GM08714 (cell line): ENCODE data around the gene MAP4.
"Not testable (repeated sequence)": the region's sequence is repeated elsewhere in the genome, so short reads cannot be mapped to it uniquely, and the experiment has no call there.

Source experiments
- H3K4me3 ChIP-seq: fragments of 200-500 bp; sonication (Bioruptor generic); 2 replicates; pipeline ENCODE4 v1.5.1; 2014; ENCODE audit warnings: mild to moderate bottlenecking, low read length, inconsistent platforms
- ZNF274 ChIP-seq: IDR thresholded peaks from 2 replicates; pipeline ENCODE4 v1.6.1; 2012; ENCODE audit warnings: mild to moderate bottlenecking, low read depth, low read length

MAP4 gene

GRCh38 chr3:48016301-48016973 lies at the start of gene MAP4:
Gene MAP4 (minus strand): TSS chr3:48016416. CDS start chr3:47998860, 17,556 bp downstream.
- TF ChIP-seq ZNF274 = no peak
- H3K4me3 ChIP-seq = no peak within 1 kb of the TSS; the same call in 1 of the 2 replicates

GRCh38 chr3:48065035-48065434 lies 48.8 kb upstream of the MAP4 start:
- no peak overlapping the region for H3K4me3 ChIP-seq
- TF ChIP-seq ZNF274 = no peak

- no peak overlapping the region for H3K4me3 ChIP-seq
- TF ChIP-seq ZNF274 = no peak
These were observed 48.1 kb upstream of the MAP4 start for GRCh38 chr3:48064292-48064829.

- not testable (repeated sequence) for H3K4me3 ChIP-seq
These were observed 45.4 kb upstream of the MAP4 start for GRCh38 chr3:48061586-48061985.

- H3K4me3 ChIP-seq = no peak overlapping the region
- TF ChIP-seq ZNF274 = no peak
These were observed 41.9 kb upstream of the MAP4 start for GRCh38 chr3:48058091-48058490.

- H3K4me3 ChIP-seq = no peak overlapping the region
- TF ChIP-seq ZNF274 = no peak
These were observed 41.3 kb upstream of the MAP4 start for GRCh38 chr3:48057521-48057920.

GRCh38 chr3:48047841-48048464 lies 31.7 kb upstream of the MAP4 start:
- H3K4me3 ChIP-seq = no peak overlapping the region
- TF ChIP-seq ZNF274 = no peak

GRCh38 chr3:48042071-48042760 lies 26.0 kb upstream of the MAP4 start:
- H3K4me3 ChIP-seq = no peak overlapping the region
- TF ChIP-seq ZNF274 = no peak

- H3K4me3 ChIP-seq = no peak overlapping the region
- no peak for TF ChIP-seq ZNF274
These were observed 23.4 kb upstream of the MAP4 start for GRCh38 chr3:48039487-48040190.

GRCh38 chr3:48038971-48039481 lies 22.8 kb upstream of the MAP4 start:
- TF ChIP-seq ZNF274 = no peak
- no peak overlapping the region for H3K4me3 ChIP-seq

GRCh38 chr3:48034000-48034516 lies 17.8 kb upstream of the MAP4 start:
- TF ChIP-seq ZNF274 = no peak
- no peak overlapping the region for H3K4me3 ChIP-seq

- TF ChIP-seq ZNF274 = no peak
- H3K4me3 ChIP-seq = no peak overlapping the region
These were observed 14.0 kb upstream of the MAP4 start for GRCh38 chr3:48030188-48030587.

- no peak for TF ChIP-seq ZNF274
- H3K4me3 ChIP-seq = no peak overlapping the region
These were observed 11.0 kb upstream of the MAP4 start for GRCh38 chr3:48026951-48027908.
